ENCODE measurements around the gene HELLS.
"Not testable (repeated sequence)": the region's sequence is repeated elsewhere in the genome, so short reads cannot be mapped to it uniquely, and the experiment has no call there.

HELLS gene

DNA sequence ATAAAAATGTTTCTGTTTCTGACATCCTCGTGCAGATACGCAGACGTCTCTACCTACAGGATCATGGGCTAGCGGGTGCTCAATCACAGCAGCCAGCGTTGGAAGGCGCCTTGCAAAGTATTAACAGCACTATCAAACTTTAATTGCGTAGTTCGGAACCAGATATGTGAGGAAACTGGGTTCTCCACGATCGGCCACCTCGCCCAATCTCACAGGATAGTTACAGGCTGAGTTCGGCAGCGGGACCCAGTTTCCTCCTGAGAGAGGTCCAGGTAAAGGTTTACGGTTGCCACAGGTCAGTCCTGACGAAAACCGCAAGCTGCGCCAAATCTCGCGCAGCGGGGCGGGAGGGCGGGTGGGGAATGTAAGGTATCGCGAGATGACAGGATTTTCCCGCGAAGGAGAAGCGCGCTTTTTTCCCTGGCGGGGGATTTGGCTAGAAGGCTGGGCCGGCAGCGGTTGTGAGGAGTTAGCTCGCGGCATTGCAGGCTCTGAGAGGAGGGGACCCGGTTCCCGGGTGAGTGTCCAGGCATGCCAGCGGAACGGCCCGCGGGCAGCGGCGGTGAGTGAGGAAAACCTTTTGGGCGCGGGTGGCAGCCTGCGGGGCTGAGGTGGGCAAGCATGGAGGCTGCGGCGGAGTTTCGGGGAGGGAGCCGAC is at the start of gene HELLS:
HELLS (plus strand) TSS at position 398 of the 658 bp plus-strand sequence; CDS start at position 532, 134 bp downstream.
- peak; percentile 57 for DNase-seq

GRCh38 chr10:94496010-94496409 is 49.6 kb upstream of the HELLS start:
- DNase-seq: no peak

- no peak for DNase-seq
Measured at GRCh38 chr10:94496646-94497045, 48.9 kb upstream of the HELLS start.

DNA sequence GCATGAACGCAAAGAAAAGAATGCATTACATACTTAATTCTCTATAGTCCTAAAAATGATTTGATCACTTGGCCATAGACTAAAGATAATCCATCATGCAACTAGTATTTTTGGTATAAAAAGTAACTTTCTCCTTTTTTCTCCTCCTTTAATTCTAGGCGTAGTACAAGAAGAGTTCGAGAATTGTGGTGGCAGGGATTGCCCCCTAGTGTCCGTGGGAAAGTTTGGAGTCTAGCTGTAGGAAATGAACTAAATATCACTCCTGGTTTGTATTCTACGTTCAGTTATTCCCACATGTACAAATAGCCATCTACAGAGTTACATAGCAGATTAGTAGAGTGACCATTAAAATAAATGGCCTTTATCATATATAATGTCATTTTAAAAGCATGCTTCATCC is 45.5 kb upstream of the HELLS start:
- DNase-seq: no peak

DNA sequence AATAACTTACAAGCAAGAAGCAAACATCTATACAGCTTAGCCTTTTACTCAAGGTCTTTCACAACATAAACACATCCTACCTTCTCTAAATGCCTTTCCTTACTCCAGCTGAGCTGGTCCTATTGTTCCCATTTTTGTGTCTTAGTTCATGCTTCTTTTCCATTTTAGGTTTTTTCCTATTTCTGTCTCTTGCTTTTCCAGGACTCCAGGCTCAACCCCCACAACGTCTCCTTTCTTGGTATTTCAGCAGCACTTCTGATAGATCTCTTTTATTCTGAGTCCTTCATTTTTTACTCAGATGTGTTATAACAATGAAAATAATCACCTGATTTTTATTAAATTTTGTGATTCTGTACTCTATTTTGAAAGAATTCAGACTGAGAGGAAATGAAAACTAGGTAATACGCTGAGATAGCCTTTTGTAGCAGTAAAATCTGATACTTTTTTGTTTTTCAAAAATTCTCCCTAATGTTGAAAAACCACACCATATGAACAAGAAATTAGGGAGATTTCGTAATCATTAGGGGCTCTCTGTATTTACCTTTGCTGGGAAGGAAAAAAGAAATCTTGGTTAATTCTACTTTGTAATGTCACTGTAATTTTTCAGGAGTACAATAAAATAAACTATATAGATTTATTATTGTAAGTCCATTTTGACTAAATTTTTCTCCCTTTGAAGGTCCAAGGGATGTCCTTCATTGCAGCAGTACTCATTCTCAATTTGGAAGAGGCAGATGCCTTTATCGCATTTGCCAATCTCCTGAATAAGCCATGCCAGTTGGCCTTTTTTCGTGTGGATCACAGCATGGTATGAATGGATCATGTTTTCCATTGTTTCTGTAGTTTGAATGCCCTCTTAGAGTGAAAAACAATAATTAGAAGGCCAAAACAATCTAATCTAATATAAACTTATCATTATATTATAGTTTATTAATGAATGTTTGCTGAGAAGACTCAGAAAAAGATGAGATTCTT is 24.0 kb upstream of the HELLS start:
- DNase-seq: no peak

GRCh38 chr10:94524146-94524545 is 21.4 kb upstream of the HELLS start:
- no peak for DNase-seq

DNA sequence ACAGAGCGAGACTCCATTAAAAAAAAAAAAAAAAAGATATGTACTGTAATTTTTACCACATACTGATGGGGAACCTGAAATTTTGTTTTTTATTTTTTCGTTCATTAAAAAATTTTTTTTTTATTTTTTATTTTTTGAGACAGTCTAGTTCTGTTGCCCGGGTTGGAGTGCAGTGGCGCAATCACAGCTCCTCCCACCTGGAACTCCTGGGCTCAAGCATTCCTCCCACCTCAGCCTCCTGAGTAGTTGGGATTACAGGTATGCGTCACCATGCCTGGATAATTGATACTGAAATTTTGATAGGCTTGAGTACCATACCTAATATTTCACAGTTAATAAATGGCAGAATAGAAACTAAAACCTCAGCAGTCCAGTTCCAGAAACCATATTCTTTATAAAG is 20.9 kb upstream of the HELLS start:
- DNase-seq: no peak

DNA sequence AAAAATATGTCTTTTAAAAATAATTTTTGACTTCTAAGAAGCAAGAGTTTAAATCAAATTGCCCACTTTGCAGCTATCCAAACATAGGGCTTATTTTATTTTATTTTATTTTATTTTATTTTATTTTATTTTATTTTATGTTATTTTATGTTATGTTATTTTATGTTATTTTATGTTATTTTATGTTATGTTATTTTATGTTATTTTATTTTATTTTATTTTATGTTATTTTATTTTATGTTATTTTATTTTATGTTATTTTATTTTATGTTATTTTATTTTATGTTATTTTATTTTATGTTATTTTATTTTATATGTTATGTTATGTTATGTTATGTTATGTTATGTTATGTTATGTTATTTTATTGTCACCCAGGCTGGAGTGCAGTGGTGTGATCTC is 14.0 kb upstream of the HELLS start:
- DNase-seq: not testable (repeated sequence)

GRCh38 chr10:94533027-94533426 is 12.6 kb upstream of the HELLS start:
- DNase-seq: no peak

DNA sequence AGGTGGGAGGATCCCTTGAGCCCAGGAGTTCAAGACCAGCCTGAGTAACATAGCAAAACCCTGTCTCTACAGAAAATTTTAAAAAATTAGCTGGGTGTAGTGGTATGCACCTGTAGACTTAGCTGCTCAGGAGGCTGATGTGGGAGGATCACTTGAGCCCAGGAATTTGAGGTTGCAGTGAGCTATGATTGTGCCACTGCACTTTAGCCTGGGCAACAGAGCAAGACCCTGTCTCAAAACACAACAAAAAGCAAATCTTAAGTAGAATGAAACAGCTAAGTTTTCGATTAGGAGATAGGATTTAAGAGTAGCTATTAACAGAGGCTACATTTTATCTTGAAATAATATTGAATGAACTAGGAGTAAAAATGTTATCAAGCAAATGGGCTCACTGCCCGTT is 3.3 kb upstream of the HELLS start:
- DNase-seq: not testable (repeated sequence)

- DNase-seq: peak; percentile 1
Measured at GRCh38 chr10:94546049-94546900, 687 bp downstream of the HELLS start.

DNA sequence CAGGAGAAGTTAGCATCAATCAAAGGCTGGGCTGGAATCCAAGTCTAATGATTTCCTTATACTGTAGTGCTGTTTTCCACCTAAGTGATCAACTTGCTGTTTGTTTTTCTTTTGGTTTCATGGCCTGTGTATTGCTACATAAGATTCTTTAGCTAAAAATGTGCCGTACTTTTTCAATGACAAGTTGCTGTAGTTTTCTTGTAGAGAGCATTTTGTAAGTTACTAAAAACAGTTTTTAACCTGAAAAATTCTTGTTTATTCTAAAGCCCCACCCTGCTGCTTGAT is 1.3 kb downstream of the HELLS start:
- DNase-seq: no peak

DNA sequence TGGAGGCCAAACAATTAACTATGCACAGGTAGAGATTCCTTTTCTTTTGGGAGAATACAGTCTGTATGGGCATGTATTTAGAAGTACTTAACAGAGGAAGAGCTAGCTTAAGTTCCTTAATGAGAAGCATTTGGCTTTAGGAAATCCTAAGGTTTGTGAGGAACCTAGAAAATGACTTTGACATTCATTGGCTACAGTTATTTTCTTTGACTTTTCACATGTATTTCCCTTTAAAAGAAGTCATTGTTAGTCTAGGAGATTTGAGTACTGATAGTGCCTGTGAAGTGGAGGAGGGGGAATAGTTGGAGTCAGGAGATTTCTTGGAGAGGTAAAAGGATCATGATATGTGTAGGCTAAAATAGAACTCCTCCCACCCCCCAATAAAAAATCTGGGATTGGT is 3.6 kb downstream of the HELLS start:
- DNase-seq: no peak

DNA sequence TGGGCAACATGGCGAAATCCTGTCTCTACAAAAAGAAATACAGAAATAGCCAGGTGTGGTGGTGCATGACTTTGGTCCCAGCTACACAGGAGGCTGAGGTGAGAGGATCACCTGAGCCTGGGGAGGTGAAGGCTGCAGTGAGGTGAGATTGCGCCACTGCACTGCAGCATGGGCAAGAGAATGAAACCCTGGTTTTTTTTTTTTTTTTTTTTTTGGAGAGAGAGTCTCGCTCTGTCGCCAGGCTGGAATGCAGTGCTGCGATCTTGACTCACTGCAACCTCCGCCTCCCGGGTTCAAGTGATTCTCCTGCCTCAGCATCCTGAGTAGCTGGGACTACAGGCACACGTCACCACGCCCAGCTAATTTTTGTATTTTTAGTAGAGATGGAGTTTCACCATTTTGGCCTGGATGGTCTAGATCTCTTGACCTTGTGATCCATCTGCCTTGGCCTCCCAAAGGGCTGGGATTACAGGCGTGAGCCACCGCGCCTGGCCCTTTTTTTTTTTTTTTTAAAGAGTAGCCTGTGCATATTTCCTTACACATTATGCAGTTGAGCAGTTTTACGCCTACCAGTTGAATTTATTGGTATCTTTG is 22.2 kb downstream of the HELLS start:
- not testable (repeated sequence) for DNase-seq

DNA sequence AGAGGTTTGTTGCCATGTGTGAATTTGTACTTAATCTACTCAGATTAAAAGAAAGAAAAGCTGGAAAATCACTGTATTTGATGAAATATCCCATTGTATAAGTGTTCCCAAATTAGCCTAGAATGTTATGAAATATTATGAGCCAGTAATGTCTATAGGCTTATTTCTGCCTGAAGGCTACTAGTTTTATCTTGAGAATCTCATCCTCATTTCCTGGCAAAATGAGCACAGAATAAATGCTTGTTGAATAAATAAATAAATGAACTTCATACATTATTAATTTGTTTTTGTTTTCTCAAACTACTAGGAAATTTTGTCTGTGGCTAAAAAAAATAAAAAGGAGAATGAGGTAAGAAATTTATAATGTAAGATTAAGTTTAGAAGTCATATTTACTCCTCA is 25.5 kb downstream of the HELLS start:
- no peak for DNase-seq

DNA sequence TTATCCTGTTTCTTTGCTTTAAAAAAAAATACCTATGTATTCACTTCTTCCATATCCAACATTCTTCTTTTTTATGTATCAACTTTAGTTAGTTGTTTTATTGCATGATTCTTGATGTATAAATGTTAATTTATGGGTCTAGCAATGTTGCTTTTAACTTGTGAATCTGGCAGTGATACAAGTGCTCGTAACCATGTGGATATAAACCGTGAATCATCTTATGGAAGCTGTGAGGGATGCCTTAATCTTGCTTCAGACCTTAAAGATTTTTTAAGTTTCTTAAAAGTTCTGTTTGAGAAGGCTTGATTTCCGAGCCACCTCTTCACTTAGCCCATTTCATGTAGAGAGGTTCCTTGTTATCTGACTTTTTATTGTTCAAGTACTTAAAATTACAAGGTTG is 25.9 kb downstream of the HELLS start:
- DNase-seq: no peak

GRCh38 chr10:94578790-94579189 is 33.2 kb downstream of the HELLS start:
- no peak for DNase-seq

DNA sequence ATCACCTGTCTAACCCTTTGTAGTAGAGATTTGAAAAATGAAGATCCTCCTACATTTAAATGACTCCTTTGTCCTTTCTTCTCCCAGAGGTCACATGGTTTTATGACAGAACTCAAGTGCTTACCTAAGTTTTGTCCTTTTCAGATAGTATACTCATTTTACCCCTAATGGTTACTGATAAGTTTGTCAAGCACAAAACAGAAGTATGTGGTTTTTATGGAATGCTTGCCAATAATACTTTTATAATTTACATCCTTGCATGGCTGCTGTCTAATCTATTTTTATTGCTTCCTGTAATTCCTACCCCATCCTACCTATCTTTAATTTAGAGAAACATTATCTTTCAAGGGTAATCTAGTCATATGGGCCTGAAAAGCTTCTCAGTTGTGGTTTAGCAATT is 37.5 kb downstream of the HELLS start:
- DNase-seq: no peak

DNA sequence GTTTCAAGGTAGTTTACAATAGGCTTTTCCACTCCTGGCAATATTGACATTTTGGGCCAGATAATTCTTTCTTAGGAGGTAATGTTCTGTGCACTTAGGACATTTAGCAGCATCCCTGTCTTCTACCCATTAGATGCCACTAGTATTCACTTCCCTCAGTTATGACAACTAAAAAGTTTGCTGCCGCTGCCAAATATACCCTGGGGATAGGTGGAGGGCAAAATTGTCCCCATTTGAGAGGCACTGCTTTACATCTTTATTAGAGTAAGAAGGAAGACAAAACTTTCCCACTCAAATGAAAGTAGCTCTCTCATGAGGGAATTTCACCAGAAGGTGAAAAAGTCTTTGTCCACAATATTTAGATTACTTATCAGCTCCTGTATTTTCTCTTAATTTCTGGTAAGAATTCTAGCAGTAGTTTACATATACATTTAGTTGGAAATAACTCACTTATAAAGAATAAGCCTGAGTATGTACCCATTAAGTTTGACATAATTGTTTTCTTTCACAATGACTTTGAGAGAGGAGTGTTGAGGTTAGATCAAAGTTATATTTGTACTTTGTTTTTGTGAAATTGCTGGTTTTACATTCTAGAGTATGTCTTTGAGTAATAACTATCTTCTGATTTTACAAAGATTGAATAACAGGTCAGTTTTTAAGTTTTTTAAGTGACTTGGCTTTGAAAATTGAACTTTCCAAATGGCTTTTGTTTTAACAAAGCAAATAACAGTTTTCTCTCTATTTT is 46.0 kb downstream of the HELLS start:
- DNase-seq: no peak

- no peak for DNase-seq
Measured at GRCh38 chr10:94602729-94603515, 57.3 kb downstream of the HELLS start.

DNA sequence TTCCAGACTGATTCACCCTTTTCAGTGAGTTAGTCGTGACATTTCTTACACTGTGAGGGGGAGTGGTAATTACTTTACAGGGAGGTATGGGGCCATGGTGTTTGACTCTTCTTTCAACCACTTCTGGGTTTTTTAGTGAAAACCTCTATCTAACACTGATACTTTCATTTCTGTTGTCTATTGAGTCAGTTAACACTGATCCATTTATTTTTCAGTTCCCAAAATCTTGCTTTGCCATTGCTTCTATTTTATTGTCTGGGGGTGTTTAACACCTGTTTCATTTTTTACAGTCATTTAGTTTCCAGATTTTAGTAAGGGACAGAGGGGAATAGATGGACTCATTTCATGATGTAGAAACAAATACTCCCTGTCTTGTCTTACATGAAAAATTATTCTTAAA is 61.5 kb downstream of the HELLS start:
- DNase-seq: no peak

All from activated effector memory CD4-positive, alpha-beta T cell treated with Interleukin-2 at 50 U/mL for 16 hours (primary cell).